ENCODE results near the gene RNF208. TPM values are rescaled to one million over a fixed set of nuclear protein-coding genes. Genes with fewer than 3 reads are reported as not detected.

RNF208 gene
- total and polyA plus RNA-seq, 9 of the 15 experiments (the other 6 are each of a cell fraction or from before 2014, with no cell fraction given): 0.15 to 6.9 (median 0.50) TPM; not detected in 2

DNA sequence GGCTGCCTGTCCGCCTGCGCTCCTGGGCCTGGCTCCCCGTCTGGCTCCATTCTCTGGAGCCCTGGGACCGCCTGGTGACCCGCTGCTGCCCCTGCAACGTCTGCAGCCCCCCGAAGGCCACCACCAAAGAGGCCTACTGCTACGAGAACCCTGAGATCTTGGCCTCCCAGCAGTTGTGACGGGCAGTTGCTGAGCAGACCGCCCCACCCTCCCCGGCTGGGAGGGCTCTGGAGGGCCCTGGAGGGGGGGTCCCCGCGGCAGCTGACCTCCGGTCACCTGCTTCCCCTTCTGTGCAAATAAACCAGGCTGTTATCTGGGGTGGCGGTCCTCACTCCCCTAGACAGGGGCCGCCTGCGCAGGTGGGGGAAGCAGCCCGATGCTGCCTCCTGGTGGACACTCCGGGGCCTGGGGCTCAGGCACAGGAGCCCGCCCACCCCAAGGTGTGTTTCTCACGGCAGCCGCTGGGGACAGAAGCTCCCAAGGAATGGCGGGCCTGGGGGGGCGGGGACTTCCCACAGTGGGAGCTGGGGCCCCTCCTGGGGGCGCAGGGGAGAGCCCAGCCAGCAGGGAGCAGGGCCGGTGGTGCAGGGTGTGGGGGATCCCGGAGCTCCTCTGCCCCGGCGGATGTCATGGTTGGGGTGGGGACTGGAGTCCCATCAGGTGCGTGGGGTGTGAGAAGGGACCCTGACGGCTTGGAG is 14.3 kb upstream of the RNF208 start (continued):
- TF ChIP-seq, protein P1, sequence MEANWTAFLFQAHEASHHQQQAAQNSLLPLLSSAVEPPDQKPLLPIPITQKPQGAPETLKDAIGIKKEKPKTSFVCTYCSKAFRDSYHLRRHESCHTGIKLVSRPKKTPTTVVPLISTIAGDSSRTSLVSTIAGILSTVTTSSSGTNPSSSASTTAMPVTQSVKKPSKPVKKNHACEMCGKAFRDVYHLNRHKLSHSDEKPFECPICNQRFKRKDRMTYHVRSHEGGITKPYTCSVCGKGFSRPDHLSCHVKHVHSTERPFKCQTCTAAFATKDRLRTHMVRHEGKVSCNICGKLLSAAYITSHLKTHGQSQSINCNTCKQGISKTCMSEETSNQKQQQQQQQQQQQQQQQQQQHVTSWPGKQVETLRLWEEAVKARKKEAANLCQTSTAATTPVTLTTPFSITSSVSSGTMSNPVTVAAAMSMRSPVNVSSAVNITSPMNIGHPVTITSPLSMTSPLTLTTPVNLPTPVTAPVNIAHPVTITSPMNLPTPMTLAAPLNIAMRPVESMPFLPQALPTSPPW (CRISPR knock-in tag; IDR thresholded peaks at IDR 0.05): no peak
- TF ChIP-seq TBL1XR1 (IDR thresholded peaks at IDR 0.05; ENCODE audit: low read length in 2 of 2): peak in 1 of 2 experiments; percentile 77; a peak in 2 of 4 replicates
- TF ChIP-seq, protein P2, sequence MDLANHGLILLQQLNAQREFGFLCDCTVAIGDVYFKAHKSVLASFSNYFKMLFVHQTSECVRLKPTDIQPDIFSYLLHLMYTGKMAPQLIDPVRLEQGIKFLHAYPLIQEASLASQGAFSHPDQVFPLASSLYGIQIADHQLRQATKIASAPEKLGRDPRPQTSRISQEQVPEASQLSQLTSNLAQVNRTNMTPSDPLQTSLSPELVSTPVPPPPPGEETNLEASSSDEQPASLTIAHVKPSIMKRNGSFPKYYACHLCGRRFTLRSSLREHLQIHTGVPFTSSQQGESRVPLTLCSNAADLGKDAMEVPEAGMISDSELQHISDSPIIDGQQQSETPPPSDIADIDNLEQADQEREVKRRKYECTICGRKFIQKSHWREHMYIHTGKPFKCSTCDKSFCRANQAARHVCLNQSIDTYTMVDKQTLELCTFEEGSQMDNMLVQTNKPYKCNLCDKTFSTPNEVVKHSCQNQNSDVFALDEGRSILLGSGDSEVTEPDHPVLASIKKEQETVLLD (IDR thresholded peaks at IDR 0.05): peak; percentile 42; the same call in 1 of the 2 replicates
- TF ChIP-seq SMAD1 (IDR thresholded peaks at IDR 0.05; ENCODE audit: low read depth, low read length, partially characterized antibody): no peak
- no peak for TF ChIP-seq ZNF143 (CRISPR knock-in tag; IDR thresholded peaks at IDR 0.05)
- peak; percentile 95 for TF ChIP-seq SMAD4 (CRISPR knock-in tag; conservative IDR thresholded peaks at IDR 0.05)
- TF ChIP-seq, protein P3, sequence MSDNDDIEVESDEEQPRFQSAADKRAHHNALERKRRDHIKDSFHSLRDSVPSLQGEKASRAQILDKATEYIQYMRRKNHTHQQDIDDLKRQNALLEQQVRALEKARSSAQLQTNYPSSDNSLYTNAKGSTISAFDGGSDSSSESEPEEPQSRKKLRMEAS (CRISPR knock-in tag; IDR thresholded peaks at IDR 0.05): peak; percentile 75
- TF ChIP-seq ZBTB7A (IDR thresholded peaks at IDR 0.05; ENCODE audit: borderline replicate concordance, control insufficient read depth, low read depth, low read length): peak; percentile 97
- peak; percentile 64 for TF ChIP-seq EP300 (IDR thresholded peaks at IDR 0.05; ENCODE audit: low read length)
- peak; percentile 77 for TF ChIP-seq MTA3 (IDR thresholded peaks at IDR 0.05; ENCODE audit: borderline replicate concordance)
- TF ChIP-seq ZNF263 (CRISPR knock-in tag; IDR thresholded peaks at IDR 0.05; ENCODE audit: borderline replicate concordance): no peak; the same call in 1 of the 2 replicates
- TF ChIP-seq, protein P4, sequence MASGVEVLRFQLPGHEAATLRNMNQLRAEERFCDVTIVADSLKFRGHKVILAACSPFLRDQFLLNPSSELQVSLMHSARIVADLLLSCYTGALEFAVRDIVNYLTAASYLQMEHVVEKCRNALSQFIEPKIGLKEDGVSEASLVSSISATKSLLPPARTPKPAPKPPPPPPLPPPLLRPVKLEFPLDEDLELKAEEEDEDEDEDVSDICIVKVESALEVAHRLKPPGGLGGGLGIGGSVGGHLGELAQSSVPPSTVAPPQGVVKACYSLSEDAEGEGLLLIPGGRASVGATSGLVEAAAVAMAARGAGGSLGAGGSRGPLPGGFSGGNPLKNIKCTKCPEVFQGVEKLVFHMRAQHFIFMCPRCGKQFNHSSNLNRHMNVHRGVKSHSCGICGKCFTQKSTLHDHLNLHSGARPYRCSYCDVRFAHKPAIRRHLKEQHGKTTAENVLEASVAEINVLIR (CRISPR knock-in tag; IDR thresholded peaks at IDR 0.05): no peak
- TF ChIP-seq ZNF224 (CRISPR knock-in tag; IDR thresholded peaks at IDR 0.05): no peak
- TF ChIP-seq, protein P5, sequence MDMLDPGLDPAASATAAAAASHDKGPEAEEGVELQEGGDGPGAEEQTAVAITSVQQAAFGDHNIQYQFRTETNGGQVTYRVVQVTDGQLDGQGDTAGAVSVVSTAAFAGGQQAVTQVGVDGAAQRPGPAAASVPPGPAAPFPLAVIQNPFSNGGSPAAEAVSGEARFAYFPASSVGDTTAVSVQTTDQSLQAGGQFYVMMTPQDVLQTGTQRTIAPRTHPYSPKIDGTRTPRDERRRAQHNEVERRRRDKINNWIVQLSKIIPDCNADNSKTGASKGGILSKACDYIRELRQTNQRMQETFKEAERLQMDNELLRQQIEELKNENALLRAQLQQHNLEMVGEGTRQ (CRISPR knock-in tag; IDR thresholded peaks at IDR 0.05): peak; percentile 52; the same call in 1 of the 2 replicates
- TF ChIP-seq CEBPB (tag; IDR thresholded peaks at IDR 0.05): no peak
- no peak for TF ChIP-seq PYGO2 (tag; IDR thresholded peaks at IDR 0.05)
- TF ChIP-seq, protein P6, sequence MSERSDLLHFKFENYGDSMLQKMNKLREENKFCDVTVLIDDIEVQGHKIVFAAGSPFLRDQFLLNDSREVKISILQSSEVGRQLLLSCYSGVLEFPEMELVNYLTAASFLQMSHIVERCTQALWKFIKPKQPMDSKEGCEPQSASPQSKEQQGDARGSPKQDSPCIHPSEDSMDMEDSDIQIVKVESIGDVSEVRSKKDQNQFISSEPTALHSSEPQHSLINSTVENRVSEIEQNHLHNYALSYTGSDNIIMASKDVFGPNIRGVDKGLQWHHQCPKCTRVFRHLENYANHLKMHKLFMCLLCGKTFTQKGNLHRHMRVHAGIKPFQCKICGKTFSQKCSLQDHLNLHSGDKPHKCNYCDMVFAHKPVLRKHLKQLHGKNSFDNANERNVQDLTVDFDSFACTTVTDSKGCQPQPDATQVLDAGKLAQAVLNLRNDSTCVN (CRISPR knock-in tag; IDR thresholded peaks at IDR 0.05): no peak
- TF ChIP-seq RB1 (IDR thresholded peaks at IDR 0.05; ENCODE audit: low read depth): peak; percentile 96
- TF ChIP-seq MTA1 (IDR thresholded peaks at IDR 0.05; ENCODE audit: borderline replicate concordance): 0 out of 2 replicates have a peak, but pooled peaks have one; percentile 20
- 0 out of 2 replicates have a peak, but pooled peaks have one; percentile 33 for TF ChIP-seq PTBP1 (IDR thresholded peaks at IDR 0.05; ENCODE audit: low read depth, low read length)
- TF ChIP-seq CBFA2T3 (IDR thresholded peaks at IDR 0.05): peak; percentile 92
- peak; percentile 94 for TF ChIP-seq STAG1 (CRISPR knock-in tag; IDR thresholded peaks at IDR 0.05; ENCODE audit: borderline replicate concordance)
- TF ChIP-seq BRD9 (IDR thresholded peaks at IDR 0.05; ENCODE audit: low read depth, partially characterized antibody): no peak

All from K562 (cell line).